GM18909 (cell line): ENCODE results near the gene METRN.
"Not testable (repeated sequence)": the region's sequence is repeated elsewhere in the genome, so short reads cannot be mapped to it uniquely, and the experiment has no call there.

Experiments
- ATAC-seq: cut with Tn5 transposase; IDR thresholded peaks from one replicate; pipeline ENCODE4 v1.9.1; 2021; ENCODE audit warnings: mild to moderate bottlenecking; ENCODE audit not compliant: unreplicated experiment, poor library complexity

The METRN gene

GRCh38 chr16:689175-689897 is 25.6 kb upstream of the METRN start:
- no peak for ATAC-seq

GRCh38 chr16:691242-691641 is 23.7 kb upstream of the METRN start:
- not testable (repeated sequence) for ATAC-seq

GRCh38 chr16:692356-693108 is 22.4 kb upstream of the METRN start:
- no peak for ATAC-seq

GRCh38 chr16:693364-693763 is 21.6 kb upstream of the METRN start:
- ATAC-seq, result no peak

- ATAC-seq, result no peak
Observed at GRCh38 chr16:693766-694165, 21.2 kb upstream of the METRN start.

GRCh38 chr16:694187-694862 is 20.6 kb upstream of the METRN start:
- no peak for ATAC-seq

- no peak for ATAC-seq
Observed at GRCh38 chr16:694863-695354, 20.0 kb upstream of the METRN start.

GRCh38 chr16:695355-696089 is 19.4 kb upstream of the METRN start:
- ATAC-seq, result no peak

GRCh38 chr16:698911-699671 is 15.8 kb upstream of the METRN start:
- ATAC-seq, result no peak

- ATAC-seq, result no peak
Observed at GRCh38 chr16:700684-701584, 14.0 kb upstream of the METRN start.

- ATAC-seq, result no peak
Observed at GRCh38 chr16:702341-702740, 12.6 kb upstream of the METRN start.

GRCh38 chr16:703406-703805 is 11.5 kb upstream of the METRN start:
- ATAC-seq, result no peak

- ATAC-seq, result no peak
Observed at GRCh38 chr16:704047-704446, 10.9 kb upstream of the METRN start.

- no peak for ATAC-seq
Observed at GRCh38 chr16:704552-705380, 10.2 kb upstream of the METRN start.

GRCh38 chr16:705431-706188 is 9.3 kb upstream of the METRN start, which contains the start of gene FBXL16:
Gene FBXL16, minus strand, starts transcription at chr16:705801. Its CDS starts 8,396 bp downstream, at chr16:697405.
- no peak for ATAC-seq

GRCh38 chr16:706189-707061 is 8.5 kb upstream of the METRN start:
- ATAC-seq, result no peak
